Pancreas (tissue), 10 donors: ENCODE results near the gene ATP5MC2. TPM values are rescaled to one million over a fixed set of nuclear protein-coding genes. Genes with fewer than 3 reads are reported as not detected.

Source experiments
- ATAC-seq, 4 donors: fragments of 200-7000 bp; cut with Tn5 transposase; one replicate each; pipeline versions ENCODE4 v1.8.0 to v1.9.1; 2020; ENCODE audit warnings: mild to moderate bottlenecking in 4 of 4, moderate library complexity in 4 of 4
- DNase-seq, 6 donors: peaks; one replicate each; pipeline ENCODE4 v3.0.0-alpha.2; 2020
- FAIRE-seq: peaks from 2 replicates; lab custom pipeline; 2012; peaks lifted over from hg19 to GRCh38; lab: Jason Lieb, UNC
- H3K27ac ChIP-seq, 4 donors: fragments of 200-600 bp; sonication (generic); 1 replicate in 3 of 4; 2 replicates in 1 of 4; pipeline versions ENCODE4 v1.5.0 to v1.8.0; 2020
- H3K27me3 ChIP-seq, 4 donors: fragments of 200-600 bp; one replicate each; pipeline ENCODE4 v1.8.0; 2021
- H3K36me3 ChIP-seq, 3 donors: fragments of 200-600 bp; sonication (generic) in 1 of 3; one replicate each; pipeline versions ENCODE4 v1.5.0 to v1.8.0; 2020 to 2021
- H3K4me1 ChIP-seq, 3 donors: fragments of 200-600 bp; one replicate each; pipeline ENCODE4 v1.8.0; 2021
- H3K4me3 ChIP-seq, 4 donors: fragments of 200-600 bp; sonication (generic) in 2 of 4; one replicate each; pipeline versions ENCODE4 v1.5.0 to v1.8.0; 2020 to 2021
- H3K9me3 ChIP-seq, 4 donors: fragments of 200-600 bp; one replicate each; pipeline ENCODE4 v1.8.0; 2021
- WGBS, 2 donors: extraction: QIAGEN DNeasy Blood & Tissue Kit; methylation state at CpG; one replicate each; pipeline ENCODE4 v1.1.7; 2013; 5-methylcytosine and 5-hydroxymethylcytosine counted together
- intact Hi-C, 3 donors: fragments of 100-400 bp; cut with DNase I; formaldehyde crosslinking; loops; one replicate each; pipeline versions ENCODE4 v1.11.1 to v1.14.2; 2022
- polyA plus RNA-seq, 2 donors: library from polyadenylated mRNA; stranded (reverse); fragments of 200-250 nt; gene quantifications; one replicate each; pipeline ENCODE4 v1.2.3, GENCODE V29; 2013
- total RNA-seq, 6 donors: library from RNA; stranded (reverse); fragmentation: NEBNext Ultra II Directional in 4 of 6; extraction: Animal tissue kit (Norgen Biotek cat#: 25700) in 4 of 6; gene quantifications; one replicate each; pipeline versions ENCODE4 v1.2.1 to v1.2.4, GENCODE V29; 2021 to 2023
- TF ChIP-seq, protein P1 (sequence below), 4 donors: fragments of 200-600 bp; sonication (generic) in 3 of 4; IDR thresholded peaks; one replicate each; pipeline versions ENCODE4 v1.5.0 to v1.8.0; 2021; ENCODE audit warnings: antibody characterized with exemption in 4 of 4
- donor health status: healthy with polysubstance abuse.
- donor health status: DM: no; HTN: no; CAD: no; lungs with moderate emphysema.
- donor health status: DM: no; HTN: no; CAD: no.
- donor health status: control.
- donor health status: control.
- donor health status: Bipolar disorder and iron deficiency.
- donor health status: DM: yes; HTN: yes; CAD: no.
- donor health status: DM: no; HTN: no; CAD: no.
- donor health status: DM: no; HTN: no; CAD: no.
- donor health status: DM: yes; HTN: yes; CAD: no.

Gene ATP5MC2
- total and polyA plus RNA-seq, 8 donors = 134 to 350 (median 188) TPM

DNA sequence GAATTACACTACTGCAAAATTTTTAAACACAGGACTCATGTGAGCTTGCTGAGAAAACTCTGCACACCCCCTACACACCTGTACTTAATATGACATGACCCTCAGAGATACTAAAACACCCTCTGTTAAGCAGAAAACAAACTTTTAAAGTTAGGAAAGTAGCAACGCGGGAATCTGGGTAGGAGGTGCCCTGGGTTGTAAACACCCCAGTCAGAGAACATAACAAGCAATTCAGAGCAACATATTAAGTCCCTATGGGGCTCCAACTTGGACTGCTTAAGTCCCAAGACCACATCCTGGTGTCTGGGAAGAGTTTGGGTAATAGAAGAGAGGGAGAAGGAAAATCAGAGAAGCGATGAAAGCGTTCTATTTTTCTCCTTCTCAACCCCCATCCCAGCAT, 50.9 kb downstream of the ATP5MC2 start:
- 28 to 32% methylated on average over 4 of the region's 4 CpGs for WGBS, 2 donors
- H3K4me3 ChIP-seq = peak overlapping the region; percentile 24 to 60 (median 45)
- FAIRE-seq (no peak), DNase-seq (no peak), ATAC-seq (no peak)
- no peaks in the 10 kb centered on the region for H3K27me3 ChIP-seq
- peak overlapping the region in 2 of 4 donors; percentile 90 to 97 for H3K27ac ChIP-seq
- H3K9me3 ChIP-seq = no peaks in the 10 kb centered on the region
- H3K36me3 ChIP-seq = no peaks in the 10 kb centered on the region
- TF ChIP-seq, protein P1, sequence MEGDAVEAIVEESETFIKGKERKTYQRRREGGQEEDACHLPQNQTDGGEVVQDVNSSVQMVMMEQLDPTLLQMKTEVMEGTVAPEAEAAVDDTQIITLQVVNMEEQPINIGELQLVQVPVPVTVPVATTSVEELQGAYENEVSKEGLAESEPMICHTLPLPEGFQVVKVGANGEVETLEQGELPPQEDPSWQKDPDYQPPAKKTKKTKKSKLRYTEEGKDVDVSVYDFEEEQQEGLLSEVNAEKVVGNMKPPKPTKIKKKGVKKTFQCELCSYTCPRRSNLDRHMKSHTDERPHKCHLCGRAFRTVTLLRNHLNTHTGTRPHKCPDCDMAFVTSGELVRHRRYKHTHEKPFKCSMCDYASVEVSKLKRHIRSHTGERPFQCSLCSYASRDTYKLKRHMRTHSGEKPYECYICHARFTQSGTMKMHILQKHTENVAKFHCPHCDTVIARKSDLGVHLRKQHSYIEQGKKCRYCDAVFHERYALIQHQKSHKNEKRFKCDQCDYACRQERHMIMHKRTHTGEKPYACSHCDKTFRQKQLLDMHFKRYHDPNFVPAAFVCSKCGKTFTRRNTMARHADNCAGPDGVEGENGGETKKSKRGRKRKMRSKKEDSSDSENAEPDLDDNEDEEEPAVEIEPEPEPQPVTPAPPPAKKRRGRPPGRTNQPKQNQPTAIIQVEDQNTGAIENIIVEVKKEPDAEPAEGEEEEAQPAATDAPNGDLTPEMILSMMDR (IDR thresholded peaks at IDR 0.05) = no peak
- intact Hi-C loops = no loop called here
- H3K4me1 ChIP-seq = peaks cover 5 to 29% (median 21%) of the 10 kb centered on the region in 3 donors

DNA sequence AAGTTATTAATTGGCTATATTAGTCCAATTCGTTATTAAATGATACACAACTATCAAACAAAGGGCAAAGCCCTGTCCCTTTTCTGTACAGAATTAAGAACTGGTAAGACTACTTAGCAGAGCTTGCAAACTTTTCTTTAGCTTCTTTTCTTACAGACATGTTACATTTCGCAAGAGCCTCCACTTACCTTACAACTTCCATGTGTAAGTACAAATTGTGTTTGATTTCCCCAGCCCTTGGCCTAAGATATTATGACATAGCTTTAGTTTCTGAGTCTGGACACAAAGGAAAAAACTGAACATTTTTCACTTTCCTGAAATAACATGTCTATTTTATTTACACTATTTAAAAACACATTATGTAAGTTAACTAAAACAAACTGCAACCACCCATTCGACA, 51.4 kb downstream of the ATP5MC2 start:
- H3K4me1 ChIP-seq = peaks cover 5 to 29% (median 21%) of the 10 kb centered on the region in 3 donors
- WGBS, 2 donors = 9 to 19% methylated on average over 3 of the region's 3 CpGs
- FAIRE-seq (no peak), DNase-seq (no peak), ATAC-seq (no peak)
- TF ChIP-seq, protein P1 (IDR thresholded peaks at IDR 0.05) = no peak
- peak overlapping the region in 2 of 4 donors; percentile 90 to 97 for H3K27ac ChIP-seq
- peak overlapping the region in 3 of 4 donors; percentile 36 to 60 (median 54) for H3K4me3 ChIP-seq
- H3K9me3 ChIP-seq = no peaks in the 10 kb centered on the region
- no peaks in the 10 kb centered on the region for H3K36me3 ChIP-seq
- no peaks in the 10 kb centered on the region for H3K27me3 ChIP-seq
- intact Hi-C loops = no loop called here

DNA sequence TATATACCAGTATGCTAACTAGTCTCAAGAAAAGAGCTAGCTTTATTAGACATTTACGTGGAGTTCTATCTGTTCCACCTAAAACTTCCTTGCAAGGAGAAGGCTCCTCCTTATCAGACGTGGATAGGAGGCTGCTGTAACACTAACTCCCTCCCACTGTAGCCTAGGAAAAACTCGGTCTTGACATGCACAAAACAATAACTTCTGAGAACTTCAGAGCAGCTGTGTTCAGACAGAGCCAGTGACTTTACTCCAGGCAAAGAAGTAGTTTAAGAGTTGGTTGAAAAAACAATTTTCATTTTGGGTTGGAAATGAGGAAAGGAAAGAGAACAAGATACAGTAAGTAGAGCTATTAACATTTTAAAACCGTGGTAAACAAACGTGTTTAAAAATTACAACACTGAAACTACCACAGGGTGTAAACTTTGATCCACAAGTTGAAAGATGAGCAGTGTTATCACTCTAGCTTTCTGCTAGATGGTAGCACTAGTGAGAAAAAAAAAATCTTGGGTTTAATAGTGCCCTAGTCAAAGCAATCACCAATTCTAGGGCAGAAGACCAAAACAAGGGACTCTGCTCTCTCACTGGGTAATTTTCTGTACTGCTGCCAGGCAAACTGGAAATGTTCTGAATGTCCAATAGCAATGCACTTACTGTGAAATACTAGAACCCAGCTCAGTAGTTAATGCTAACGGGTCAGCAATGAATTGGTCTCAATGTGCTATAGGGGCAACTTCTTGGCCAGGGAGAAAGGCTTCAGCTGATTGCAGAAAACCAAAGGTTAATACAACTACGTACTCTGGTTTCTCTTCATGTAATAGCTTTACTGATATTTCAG, 52.1 kb downstream of the ATP5MC2 start:
- WGBS, 2 donors = 3 to 4% methylated on average over 7 of the region's 7 CpGs
- peaks cover 5 to 29% (median 21%) of the 10 kb centered on the region in 3 donors for H3K4me1 ChIP-seq
- TF ChIP-seq, protein P1 (IDR thresholded peaks at IDR 0.05) = no peak
- H3K4me3 ChIP-seq = peak overlapping the region in 2 of 4 donors; percentile 54 to 60
- H3K27ac ChIP-seq = peak overlapping the region in 2 of 4 donors; percentile 90 to 97
- H3K27me3 ChIP-seq = no peaks in the 10 kb centered on the region
- H3K36me3 ChIP-seq = no peaks in the 10 kb centered on the region
- intact Hi-C loops = no loop called here
- FAIRE-seq (no peak), DNase-seq (no peak), ATAC-seq (no peak)
- no peaks in the 10 kb centered on the region for H3K9me3 ChIP-seq

DNA sequence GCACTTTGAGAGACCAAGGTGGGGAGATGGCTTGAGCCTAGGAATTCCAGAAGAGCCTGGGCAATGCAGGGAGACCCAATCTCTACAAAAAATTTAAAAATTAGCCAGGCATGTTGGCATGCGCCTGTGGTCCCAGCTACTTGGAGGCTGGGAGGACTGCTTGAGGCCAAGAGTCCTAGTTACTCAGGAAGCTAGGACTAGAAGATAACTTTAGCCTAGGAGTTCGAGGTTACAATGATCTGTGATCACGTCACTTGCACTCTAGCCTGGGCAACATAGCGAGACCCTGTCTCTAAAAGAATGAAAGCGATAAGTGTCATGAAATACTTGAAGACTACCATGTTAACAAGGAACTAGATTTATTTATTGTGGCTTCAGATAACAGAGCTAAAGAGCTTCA, 53.2 kb downstream of the ATP5MC2 start:
- Histone ChIP-seq H3K36me3 (no peaks in the 10 kb centered on the region), H3K4me1 (peaks cover 10 to 36% (median 27%) of the 10 kb centered on the region in 3 donors), H3K27me3 (no peaks in the 10 kb centered on the region), H3K27ac (peak overlapping the region in 2 of 4 donors; percentile 5 to 97), H3K4me3 (no peak overlapping the region), H3K9me3 (no peaks in the 10 kb centered on the region)
- intact Hi-C loops = no loop called here
- DNase-seq = no peak
- no peak for ATAC-seq
- TF ChIP-seq, protein P1 (IDR thresholded peaks at IDR 0.05) = no peak
- no peak for FAIRE-seq
- WGBS, 2 donors = 92 to 95% methylated on average over 5 of the region's 5 CpGs
